ENCODE data around the gene SUN5.

DNA sequence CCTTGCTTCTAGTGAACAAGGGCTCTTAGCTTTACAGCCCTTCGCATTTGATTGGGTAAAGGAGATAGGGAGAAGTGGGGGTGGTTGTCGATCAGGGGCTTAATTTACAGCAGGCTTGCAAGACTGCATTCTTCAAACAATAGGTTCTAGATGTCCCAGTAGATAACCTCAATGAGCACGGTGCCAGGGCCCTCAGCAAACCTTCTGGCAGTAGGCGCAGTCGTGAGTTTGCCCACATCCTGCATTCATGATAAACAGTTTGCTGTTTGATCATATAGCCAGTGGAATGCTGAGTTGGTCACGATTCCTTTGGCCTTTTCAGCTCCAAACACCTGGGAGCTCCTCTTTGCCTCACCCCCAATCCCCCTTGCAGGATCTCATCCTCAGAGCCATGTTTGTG is 27.5 kb downstream of the SUN5 start:
- TF ChIP-seq, protein P1, sequence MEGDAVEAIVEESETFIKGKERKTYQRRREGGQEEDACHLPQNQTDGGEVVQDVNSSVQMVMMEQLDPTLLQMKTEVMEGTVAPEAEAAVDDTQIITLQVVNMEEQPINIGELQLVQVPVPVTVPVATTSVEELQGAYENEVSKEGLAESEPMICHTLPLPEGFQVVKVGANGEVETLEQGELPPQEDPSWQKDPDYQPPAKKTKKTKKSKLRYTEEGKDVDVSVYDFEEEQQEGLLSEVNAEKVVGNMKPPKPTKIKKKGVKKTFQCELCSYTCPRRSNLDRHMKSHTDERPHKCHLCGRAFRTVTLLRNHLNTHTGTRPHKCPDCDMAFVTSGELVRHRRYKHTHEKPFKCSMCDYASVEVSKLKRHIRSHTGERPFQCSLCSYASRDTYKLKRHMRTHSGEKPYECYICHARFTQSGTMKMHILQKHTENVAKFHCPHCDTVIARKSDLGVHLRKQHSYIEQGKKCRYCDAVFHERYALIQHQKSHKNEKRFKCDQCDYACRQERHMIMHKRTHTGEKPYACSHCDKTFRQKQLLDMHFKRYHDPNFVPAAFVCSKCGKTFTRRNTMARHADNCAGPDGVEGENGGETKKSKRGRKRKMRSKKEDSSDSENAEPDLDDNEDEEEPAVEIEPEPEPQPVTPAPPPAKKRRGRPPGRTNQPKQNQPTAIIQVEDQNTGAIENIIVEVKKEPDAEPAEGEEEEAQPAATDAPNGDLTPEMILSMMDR (conservative IDR thresholded peaks at IDR 0.05), result no peak
- TF ChIP-seq EZH2 (IDR thresholded peaks at IDR 0.05; ENCODE audit: low read depth), result no peak

Measured in PC-9 (cell line).